Right cardiac atrium (tissue), 5 donors: ENCODE data around the gene CSTPP1. TPM values are rescaled to one million over a fixed set of nuclear protein-coding genes. Genes with fewer than 3 reads are reported as not detected.
"Not testable (repeated sequence)": the region's sequence is repeated elsewhere in the genome, so short reads cannot be mapped to it uniquely, and the experiment has no call there.

Source experiments
- ATAC-seq, 2 donors: fragments of 200-7000 bp; cut with Tn5 transposase; one replicate each; pipeline versions ENCODE4 v1.8.0 to v1.9.1; 2020; ENCODE audit warnings: moderate library complexity in 2 of 2, mild to moderate bottlenecking in 1 of 2
- DNase-seq, 3 donors: peaks; one replicate each; pipeline ENCODE4 v3.0.0-alpha.2; 2020
- H3K27ac ChIP-seq: one replicate; pipeline ENCODE4 v1.5.1; 2013; ENCODE audit warnings: mild to moderate bottlenecking, low read length, control low read depth, moderate library complexity
- H3K27me3 ChIP-seq: one replicate; pipeline ENCODE4 v1.6.1; 2013; ENCODE audit not compliant: control insufficient read depth, insufficient read depth
- H3K4me1 ChIP-seq: one replicate; pipeline ENCODE4 v1.6.1; 2013; ENCODE audit warnings: low read length; ENCODE audit not compliant: control insufficient read depth, insufficient read depth
- H3K4me3 ChIP-seq: one replicate; pipeline ENCODE4 v1.5.1; 2013; ENCODE audit warnings: low read length, control low read depth
- H3K9me3 ChIP-seq: one replicate; pipeline ENCODE4 v1.6.1; 2013; ENCODE audit warnings: low read length; ENCODE audit not compliant: control insufficient read depth
- WGBS: extraction: QIAGEN DNeasy Blood & Tissue Kit; methylation state at CpG from one replicate; pipeline ENCODE4 v1.1.7; 2013; 5-methylcytosine and 5-hydroxymethylcytosine counted together
- intact Hi-C, 4 donors: fragments of 100-400 bp; cut with DNase I; formaldehyde crosslinking; loops; one replicate each; pipeline versions ENCODE4 v1.11.0 to v1.14.0; 2022 to 2023
- polyA plus RNA-seq: library from polyadenylated mRNA; stranded (reverse); fragments of 200-250 nt; gene quantifications from one replicate; pipeline ENCODE4 v1.2.3, GENCODE V29; 2013
- total RNA-seq, 4 donors: library from RNA; stranded (reverse); fragmentation: NEBNext Ultra II Directional; extraction: Animal tissue kit (Norgen Biotek cat#: 25700); gene quantifications; one replicate each; pipeline ENCODE4 v1.2.1, GENCODE V29; 2021
- donor health status: healthy with polysubstance abuse.
- donor health status: DM: no; HTN: yes; CAD: no.
- donor health status: DM: no; HTN: no; CAD: no.
- donor health status: DM: no; HTN: yes; CAD: no; lungs with severe emphysema.
- donor health status: DM: yes; HTN: yes; CAD: no.

CSTPP1 gene
- total and polyA plus RNA-seq, 5 donors, result 12.7 to 17.5 (median 15.6) TPM

- H3K9me3 ChIP-seq, intact Hi-C loops, H3K4me3 ChIP-seq, H3K27me3 ChIP-seq, H3K27ac ChIP-seq, H3K4me1 ChIP-seq, DNase-seq, ATAC-seq: not testable (repeated sequence)
- 94% methylated on average over 2 of the region's 2 CpGs for WGBS
Observed at GRCh38 chr11:46992386-46992785, 55.8 kb downstream of the CSTPP1 start.

GRCh38 chr11:46997796-46998195 is 61.2 kb downstream of the CSTPP1 start:
- ATAC-seq, H3K4me3 ChIP-seq, H3K4me1 ChIP-seq, H3K27ac ChIP-seq, DNase-seq, H3K9me3 ChIP-seq, intact Hi-C loops, H3K27me3 ChIP-seq: not testable (repeated sequence)
- 94% methylated on average over 14 of the region's 14 CpGs for WGBS

GRCh38 chr11:46999217-46999616 is 62.7 kb downstream of the CSTPP1 start:
- Histone ChIP-seq H3K27ac (no peak overlapping the region), H3K9me3 (no peaks in the 10 kb centered on the region), H3K4me3 (no peak overlapping the region), H3K4me1 (peaks cover 3% of the 10 kb centered on the region), H3K27me3 (no peaks in the 10 kb centered on the region)
- DNase-seq (no peak), ATAC-seq (no peak)
- intact Hi-C loops, result no loop called here

- H3K27me3 ChIP-seq, result no peaks in the 10 kb centered on the region
- no peak overlapping the region for H3K27ac ChIP-seq
- no peak overlapping the region for H3K4me3 ChIP-seq
- H3K9me3 ChIP-seq, result no peaks in the 10 kb centered on the region
- 86% methylated on average over 2 of the region's 2 CpGs for WGBS
- intact Hi-C loops, result loop anchor here in 1 of 4 donors (10.0 kb wide), 1 partner anchor 55 kb away; no protein-coding TSS in a partner anchor
- no peak for ATAC-seq
- peaks cover 3% of the 10 kb centered on the region for H3K4me1 ChIP-seq
- no peak for DNase-seq
Observed at GRCh38 chr11:47000033-47000432, 63.5 kb downstream of the CSTPP1 start.

- Histone ChIP-seq H3K4me1 (peaks cover 3% of the 10 kb centered on the region), H3K4me3 (no peak overlapping the region), H3K27ac (no peak overlapping the region), H3K9me3 (no peaks in the 10 kb centered on the region), H3K27me3 (no peaks in the 10 kb centered on the region)
- intact Hi-C loops, result loop anchor here in 1 of 4 donors (10.0 kb wide), 1 partner anchor 57 kb away; no protein-coding TSS in a partner anchor
- DNase-seq (no peak), ATAC-seq (no peak)
- 69% methylated on average over 3 of the region's 3 CpGs for WGBS
Observed at GRCh38 chr11:47001781-47002181, 65.2 kb downstream of the CSTPP1 start.

- Histone ChIP-seq H3K27me3 (no peaks in the 10 kb centered on the region), H3K27ac (no peak overlapping the region), H3K4me3 (no peak overlapping the region), H3K4me1 (peaks cover 3% of the 10 kb centered on the region), H3K9me3 (no peaks in the 10 kb centered on the region)
- DNase-seq, result no peak
- intact Hi-C loops, result loop anchor here in 1 of 4 donors (10.0 kb wide), 1 partner anchor 58 kb away; no protein-coding TSS in a partner anchor
- ATAC-seq, result no peak
- WGBS, result 12% methylated on average over 1 of the region's 1 CpG
Observed at GRCh38 chr11:47002390-47002789, 65.8 kb downstream of the CSTPP1 start.

- ATAC-seq (peak in 1 of 2 donors; percentile 53), DNase-seq (peak in 2 of 3 donors; percentile 22 to 40)
- no peak overlapping the region for H3K27ac ChIP-seq
- WGBS, result 50% methylated on average over 3 of the region's 3 CpGs
- H3K4me1 ChIP-seq, result peaks cover 3% of the 10 kb centered on the region
- intact Hi-C loops, result loop anchor here in 1 of 4 donors (10.0 kb wide), 1 partner anchor 59 kb away; no protein-coding TSS in a partner anchor
- no peaks in the 10 kb centered on the region for H3K9me3 ChIP-seq
- H3K27me3 ChIP-seq, result no peaks in the 10 kb centered on the region
- no peak overlapping the region for H3K4me3 ChIP-seq
Observed at GRCh38 chr11:47003180-47003877, 66.8 kb downstream of the CSTPP1 start.

- H3K9me3 ChIP-seq, result no peaks in the 10 kb centered on the region
- peaks cover 3% of the 10 kb centered on the region for H3K4me1 ChIP-seq
- DNase-seq, result peak; percentile 78 to 92 (median 82)
- no peak overlapping the region for H3K4me3 ChIP-seq
- peak; percentile 98 to 99 for ATAC-seq
- intact Hi-C loops, result loop anchor here in 1 of 4 donors (10.0 kb wide), 1 partner anchor 60 kb away; no protein-coding TSS in a partner anchor
- no peak overlapping the region for H3K27ac ChIP-seq
- H3K27me3 ChIP-seq, result no peaks in the 10 kb centered on the region
Observed at GRCh38 chr11:47004595-47005033, 68.1 kb downstream of the CSTPP1 start.

GRCh38 chr11:47005441-47005840 is 68.9 kb downstream of the CSTPP1 start:
- Histone ChIP-seq H3K9me3 (no peaks in the 10 kb centered on the region), H3K4me3 (no peak overlapping the region), H3K4me1 (peaks cover 3% of the 10 kb centered on the region), H3K27me3 (no peaks in the 10 kb centered on the region), H3K27ac (no peak overlapping the region)
- no peak for ATAC-seq
- DNase-seq, result no peak
- intact Hi-C loops, result loop anchor here in 1 of 4 donors (10.0 kb wide), 1 partner anchor 61 kb away; no protein-coding TSS in a partner anchor

- Histone ChIP-seq H3K4me1 (peaks cover 3% of the 10 kb centered on the region), H3K9me3 (no peaks in the 10 kb centered on the region), H3K27ac (no peak overlapping the region), H3K4me3 (no peak overlapping the region), H3K27me3 (no peaks in the 10 kb centered on the region)
- no peak for ATAC-seq
- DNase-seq, result no peak
- intact Hi-C loops, result loop anchor here in 1 of 4 donors (10.0 kb wide), 1 partner anchor 63 kb away; no protein-coding TSS in a partner anchor
- 51% methylated on average over 2 of the region's 2 CpGs for WGBS
Observed at GRCh38 chr11:47007579-47007978, 71.0 kb downstream of the CSTPP1 start.

- ATAC-seq, result no peak
- WGBS, result 68% methylated on average over 4 of the region's 4 CpGs
- no peak overlapping the region for H3K27ac ChIP-seq
Observed at GRCh38 chr11:47010179-47010578, 73.6 kb downstream of the CSTPP1 start.

More at GRCh38 chr11:47010179-47010578, 73.6 kb downstream of the CSTPP1 start:
- no peaks in the 10 kb centered on the region for H3K27me3 ChIP-seq
- H3K4me1 ChIP-seq, result no peaks in the 10 kb centered on the region
- intact Hi-C loops, result no loop called here
- DNase-seq, result no peak
- no peak overlapping the region for H3K4me3 ChIP-seq
- no peaks in the 10 kb centered on the region for H3K9me3 ChIP-seq
